Endothelial cell of umbilical vein (primary cell): Measurements from ENCODE around the gene RAPGEF4. TPM values are rescaled to one million over a fixed set of nuclear protein-coding genes. Genes with fewer than 3 reads are reported as not detected.

Source experiments
- BruUV-seq: library from RNA; stranded (reverse); fragments of 400-500 nt; replicated peaks from 2 replicates; lab custom pipeline; 2021; lab: Mats Ljungman, UMichigan
- CTCF ChIA-PET: fragments of 300-600, 350-600 bp; sonication (Branson Sonifier 250); formaldehyde crosslinking; loops from one replicate; lab custom pipeline; 2021; ENCODE audit warnings: antibody characterized with exemption, inconsistent platforms; lab: Charles Lee
- POLR2A ChIA-PET: fragments of 300-600, 350-600 bp; sonication (Branson Sonifier 250); formaldehyde crosslinking; loops from one replicate; lab custom pipeline; 2021; ENCODE audit warnings: antibody characterized with exemption, inconsistent platforms; lab: Charles Lee
- DNase-seq: peaks from one replicate; pipeline ENCODE4 v3.0.0-alpha.2; 2011; ENCODE audit warnings: low read depth, low spot score
- FAIRE-seq: peaks from 2 replicates; lab custom pipeline; 2011; peaks lifted over from hg19 to GRCh38; lab: Jason Lieb, UNC
- H2AFZ ChIP-seq: 2 replicates; pipeline ENCODE4 v1.6.0; 2012; ENCODE audit warnings: low read depth, low read length, control low read depth, inconsistent platforms
- H3K27ac ChIP-seq: 2 replicates; pipeline ENCODE4 v1.5.1; 2011; ENCODE audit warnings: low read depth, mild to moderate bottlenecking, control low read depth, low read length, moderate library complexity; ENCODE audit not compliant: insufficient read depth
- H3K27me3 ChIP-seq, 2 experiments: 2 replicates each; pipeline versions ENCODE4 v1.6.0 to v1.6.1; 2011; ENCODE audit warnings: low read length in 2 of 2, mixed read lengths in 1 of 2; ENCODE audit not compliant: control insufficient read depth in 2 of 2, insufficient read depth in 2 of 2
- H3K36me3 ChIP-seq, 2 experiments: 2 replicates in 1 of 2; 3 replicates in 1 of 2; pipeline ENCODE4 v1.5.1; 2011; ENCODE audit warnings: low read length in 2 of 2, mild to moderate bottlenecking in 1 of 2, moderate library complexity in 1 of 2; ENCODE audit not compliant: control insufficient read depth in 2 of 2, insufficient read depth in 2 of 2; ENCODE audit errors: extremely low read depth in 1 of 2
- H3K4me1 ChIP-seq: 3 replicates; pipeline ENCODE4 v1.5.1; 2011; ENCODE audit warnings: mild to moderate bottlenecking, low read length; ENCODE audit not compliant: control insufficient read depth, insufficient read depth; ENCODE audit errors: extremely low read depth
- H3K4me2 ChIP-seq: 2 replicates; pipeline ENCODE4 v1.6.1; 2011; ENCODE audit warnings: low read length, control low read depth, mixed read lengths; ENCODE audit not compliant: insufficient read depth
- H3K4me3 ChIP-seq, 3 experiments: fragments of 200-600 bp in 1 of 3; sonication (generic), shearing (Covaris generic) in 1 of 3; replicated peaks in 1 of 3; 2 replicates each; pipeline ENCODE4 v1.5.1; 2011 to 2016; ENCODE audit warnings: control low read depth in 3 of 3, low read length in 3 of 3, mild to moderate bottlenecking in 2 of 3, inconsistent platforms in 1 of 3, low read depth in 1 of 3, moderate library complexity in 1 of 3; ENCODE audit not compliant: insufficient read depth in 1 of 3
- H3K79me2 ChIP-seq: 2 replicates; pipeline ENCODE4 v1.6.0; 2012; ENCODE audit warnings: low read length, inconsistent platforms; ENCODE audit not compliant: control insufficient read depth, insufficient read depth
- H3K9ac ChIP-seq: replicated peaks from 2 replicates; pipeline ENCODE3; 2011; ENCODE audit warnings: low read length, control low read depth; ENCODE audit not compliant: insufficient read depth; ENCODE audit errors: extremely low read depth
- H3K9me1 ChIP-seq: replicated peaks from 3 replicates; pipeline ENCODE4 v1.6.0; 2011; ENCODE audit warnings: mild to moderate bottlenecking, low read length; ENCODE audit not compliant: control insufficient read depth, insufficient read depth; ENCODE audit errors: extremely low read depth
- H3K9me3 ChIP-seq: replicated peaks from 2 replicates; pipeline ENCODE4 v1.5.1; 2012; ENCODE audit warnings: low read length, inconsistent platforms; ENCODE audit not compliant: control insufficient read depth, insufficient read depth
- H4K20me1 ChIP-seq: replicated peaks from 2 replicates; pipeline ENCODE3; 2011; ENCODE audit warnings: mild to moderate bottlenecking, low read length; ENCODE audit not compliant: control insufficient read depth, insufficient read depth; ENCODE audit errors: extremely low read depth
- EZH2 ChIP-seq: IDR thresholded peaks from 2 replicates; pipeline ENCODE4 v1.6.1; 2012; ENCODE audit warnings: borderline replicate concordance, low read depth, mild to moderate bottlenecking, moderate library complexity, low read length, inconsistent platforms; ENCODE audit not compliant: severe bottlenecking
- FOS ChIP-seq: IDR thresholded peaks from 2 replicates; pipeline ENCODE4 v1.6.1; 2011; ENCODE audit warnings: mild to moderate bottlenecking, low read length, moderate library complexity, borderline replicate concordance; ENCODE audit not compliant: insufficient read depth
- GATA2 ChIP-seq: IDR thresholded peaks from 2 replicates; pipeline ENCODE4 v1.7.0; 2011; ENCODE audit warnings: low read depth, mild to moderate bottlenecking, moderate library complexity, mixed read lengths, low read length; ENCODE audit not compliant: insufficient read length, insufficient read depth
- JUN ChIP-seq: IDR thresholded peaks from 2 replicates; pipeline ENCODE4 v1.6.1; 2011; ENCODE audit warnings: borderline replicate concordance, low read depth; ENCODE audit not compliant: insufficient read length, insufficient read depth
- MYC ChIP-seq: IDR thresholded peaks from one replicate; pipeline ENCODE4 v1.6.1; 2011; ENCODE audit warnings: mild to moderate bottlenecking, low read depth, low read length
- POLR2A ChIP-seq: IDR thresholded peaks from 2 replicates; pipeline ENCODE4 v1.6.1; 2012; ENCODE audit warnings: low read depth, mild to moderate bottlenecking, control low read depth, low read length
- POLR2AphosphoS5 ChIP-seq: IDR thresholded peaks from 2 replicates; pipeline ENCODE4 v1.6.1; 2012; ENCODE audit warnings: low read depth, mild to moderate bottlenecking, control low read depth, low read length, moderate library complexity; ENCODE audit not compliant: insufficient read depth
- dilution Hi-C: fragments of 300-500 bp; cut with MboI; formaldehyde crosslinking; loops from one replicate; pipeline ENCODE4 v1.15.0; 2019; ENCODE audit warnings: low sequenced_read_pairs; ENCODE audit not compliant: extremely low pct_ligation_motif_present
- intact Hi-C: fragments of 100-400 bp; cut with micrococcal nuclease; formaldehyde crosslinking; loops from one replicate; pipeline ENCODE4 v1.10.0; 2022
- polyA plus RNA-seq, 4 experiments: library from polyadenylated mRNA; depleted of rRNA in 3 of 4; stranded (reverse) in 3 of 4; unstranded in 1 of 4; fragments of >200 nt; gene quantifications; 2 replicates each; pipeline versions ENCODE4 v1.2.1 to v1.2.3, GENCODE V29; 2011 to 2012; ENCODE audit warnings: missing spikeins in 1 of 4
- total RNA-seq: library from RNA; stranded (reverse); gene quantifications from 2 replicates; pipeline ENCODE4 v1.2.3, GENCODE V29; 2021
- TF ChIP-seq, protein P1 (sequence below): IDR thresholded peaks from 2 replicates; pipeline ENCODE4 v1.6.1; 2011; ENCODE audit not compliant: insufficient read depth, insufficient read length
- TF ChIP-seq, protein P2 (sequence below), 2 donors: IDR thresholded peaks; 1 replicate in 1 of 2; 2 replicates in 1 of 2; pipeline ENCODE4 v1.5.1; 2011; ENCODE audit warnings: low read length in 2 of 2, mild to moderate bottlenecking in 2 of 2, moderate library complexity in 2 of 2, control low read depth in 1 of 2, inconsistent platforms in 1 of 2, low read depth in 1 of 2; ENCODE audit not compliant: insufficient read depth in 1 of 2; ENCODE audit errors: extremely low read depth in 1 of 2

Gene RAPGEF4
- total and polyA plus RNA-seq, 2 donors (not counting 3 experiments of a cell fraction or from before 2014, with no cell fraction given), result 7.2 to 9.2 TPM

DNA sequence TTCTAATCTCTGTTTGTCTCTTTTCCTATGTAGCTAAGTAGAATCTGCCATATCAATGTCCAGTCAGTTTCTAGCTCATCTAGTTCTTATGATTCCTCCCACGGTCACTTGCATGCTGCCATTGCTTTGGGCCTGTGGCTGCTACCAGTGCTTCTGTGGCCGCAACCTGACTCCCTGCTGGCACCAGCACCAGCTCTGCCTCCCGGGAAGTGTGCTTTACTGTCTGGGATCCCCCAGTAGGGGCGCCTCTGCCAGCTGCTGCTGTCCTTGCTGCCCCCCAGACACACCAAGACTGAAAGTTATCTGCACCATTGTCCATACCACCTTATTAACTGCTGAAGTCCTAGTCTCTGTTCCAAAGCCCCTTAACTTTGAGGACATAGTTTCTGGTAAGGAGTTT lies 56.3 kb downstream of the RAPGEF4 start:
- FAIRE-seq (no peak), DNase-seq (no peak)
- Histone ChIP-seq H3K79me2 (no peaks in the 10 kb centered on the region), H2AFZ (no peak overlapping the region), H3K27ac (no peak overlapping the region), H3K4me2 (no peak overlapping the region), H3K36me3 (no peaks in the 10 kb centered on the region), H3K9me1 (no peaks in the 10 kb centered on the region), H3K27me3 (no peaks in the 10 kb centered on the region), H3K9ac (no peak overlapping the region), H3K4me3 (no peak overlapping the region), H4K20me1 (no peaks in the 10 kb centered on the region), H3K4me1 (no peaks in the 10 kb centered on the region), H3K9me3 (no peaks in the 10 kb centered on the region)
- ChIA-PET POLR2A (no interaction called here), CTCF (interaction anchor here (1.0 to 1.6 kb wide), 2 partner anchors 14 to 136 kb away, joined by 3 to 6 read pairs; no protein-coding TSS in a partner anchor)
- BruUV-seq, result no TSS peak
- TF ChIP-seq FOS (no peak), POLR2A (no peak)
- TF ChIP-seq, protein P1, sequence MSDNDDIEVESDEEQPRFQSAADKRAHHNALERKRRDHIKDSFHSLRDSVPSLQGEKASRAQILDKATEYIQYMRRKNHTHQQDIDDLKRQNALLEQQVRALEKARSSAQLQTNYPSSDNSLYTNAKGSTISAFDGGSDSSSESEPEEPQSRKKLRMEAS, result no peak
- dilution Hi-C loops, result no loop called here
- intact Hi-C loops, result no loop called here

DNA sequence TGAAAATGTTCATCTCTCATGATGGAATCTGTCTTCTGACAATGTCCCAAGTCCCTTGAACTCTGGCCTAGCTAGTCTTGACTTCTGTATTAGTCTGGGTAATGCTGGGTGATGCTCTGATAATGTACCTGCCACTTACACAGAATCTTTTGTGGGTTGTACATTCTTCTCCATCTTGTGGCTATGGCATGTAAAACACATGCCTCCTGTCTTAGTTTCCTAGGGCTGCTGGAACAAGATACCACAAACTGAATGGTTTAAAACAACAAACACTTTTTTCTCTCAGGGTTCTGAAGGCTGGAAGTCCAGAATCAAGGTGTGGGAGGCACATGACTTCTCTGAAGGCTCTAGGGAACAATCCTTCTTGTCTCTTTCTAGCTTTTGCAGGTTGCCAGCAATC lies 57.1 kb downstream of the RAPGEF4 start:
- H3K79me2 ChIP-seq, result no peaks in the 10 kb centered on the region
- H3K36me3 ChIP-seq, result no peaks in the 10 kb centered on the region
- no peaks in the 10 kb centered on the region for H3K9me1 ChIP-seq
- H3K9ac ChIP-seq, result no peak overlapping the region
- H3K4me2 ChIP-seq, result no peak overlapping the region
- ChIA-PET POLR2A (no interaction called here), CTCF (interaction anchor here (1.0 to 1.6 kb wide), 2 partner anchors 13 to 135 kb away, joined by 3 to 6 read pairs; no protein-coding TSS in a partner anchor)
- H3K4me3 ChIP-seq, result no peak overlapping the region
- no peaks in the 10 kb centered on the region for H3K4me1 ChIP-seq
- no peaks in the 10 kb centered on the region for H4K20me1 ChIP-seq
- FAIRE-seq, result no peak
- H3K9me3 ChIP-seq, result no peaks in the 10 kb centered on the region
- dilution Hi-C loops (no loop called here), intact Hi-C loops (no loop called here)
- H3K27me3 ChIP-seq, result no peaks in the 10 kb centered on the region
- no peak for TF ChIP-seq MYC
- TF ChIP-seq GATA2, result no peak
- TF ChIP-seq POLR2AphosphoS5, result no peak
- TF ChIP-seq JUN, result no peak
- no peak for TF ChIP-seq EZH2
- TF ChIP-seq POLR2A, result no peak
- no peak for TF ChIP-seq FOS
- TF ChIP-seq, protein P2, sequence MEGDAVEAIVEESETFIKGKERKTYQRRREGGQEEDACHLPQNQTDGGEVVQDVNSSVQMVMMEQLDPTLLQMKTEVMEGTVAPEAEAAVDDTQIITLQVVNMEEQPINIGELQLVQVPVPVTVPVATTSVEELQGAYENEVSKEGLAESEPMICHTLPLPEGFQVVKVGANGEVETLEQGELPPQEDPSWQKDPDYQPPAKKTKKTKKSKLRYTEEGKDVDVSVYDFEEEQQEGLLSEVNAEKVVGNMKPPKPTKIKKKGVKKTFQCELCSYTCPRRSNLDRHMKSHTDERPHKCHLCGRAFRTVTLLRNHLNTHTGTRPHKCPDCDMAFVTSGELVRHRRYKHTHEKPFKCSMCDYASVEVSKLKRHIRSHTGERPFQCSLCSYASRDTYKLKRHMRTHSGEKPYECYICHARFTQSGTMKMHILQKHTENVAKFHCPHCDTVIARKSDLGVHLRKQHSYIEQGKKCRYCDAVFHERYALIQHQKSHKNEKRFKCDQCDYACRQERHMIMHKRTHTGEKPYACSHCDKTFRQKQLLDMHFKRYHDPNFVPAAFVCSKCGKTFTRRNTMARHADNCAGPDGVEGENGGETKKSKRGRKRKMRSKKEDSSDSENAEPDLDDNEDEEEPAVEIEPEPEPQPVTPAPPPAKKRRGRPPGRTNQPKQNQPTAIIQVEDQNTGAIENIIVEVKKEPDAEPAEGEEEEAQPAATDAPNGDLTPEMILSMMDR (IDR thresholded peaks at IDR 0.05; ENCODE audit: extremely low read depth in 1 of 2, insufficient read depth in 1 of 2, low read depth in 1 of 2, low read length in 2 of 2), result no peak
- TF ChIP-seq, protein P1, result no peak
- H3K27ac ChIP-seq, result no peak overlapping the region
- no peak overlapping the region for H2AFZ ChIP-seq
- no peak for DNase-seq
- no TSS peak for BruUV-seq
